RPMI7951 (cell line): ENCODE results near the gene CHMP1A. TPM values are rescaled to one million over a fixed set of nuclear protein-coding genes. Genes with fewer than 3 reads are reported as not detected.
"Not testable (repeated sequence)": the region's sequence is repeated elsewhere in the genome, so short reads cannot be mapped to it uniquely, and the experiment has no call there.

Source experiments
- DNase-seq: peaks from one replicate; pipeline ENCODE4 v3.0.0-alpha.2; 2012; ENCODE audit warnings: low read depth
- total RNA-seq: library from RNA; depleted of rRNA; stranded (reverse); fragments of >200 nt; shearing (Covaris generic); gene quantifications from 2 replicates; pipeline ENCODE4 v1.2.3, GENCODE V29; 2014; rRNA removed

Gene CHMP1A
- 115 and 120 TPM in 2 replicates for total RNA-seq

DNA sequence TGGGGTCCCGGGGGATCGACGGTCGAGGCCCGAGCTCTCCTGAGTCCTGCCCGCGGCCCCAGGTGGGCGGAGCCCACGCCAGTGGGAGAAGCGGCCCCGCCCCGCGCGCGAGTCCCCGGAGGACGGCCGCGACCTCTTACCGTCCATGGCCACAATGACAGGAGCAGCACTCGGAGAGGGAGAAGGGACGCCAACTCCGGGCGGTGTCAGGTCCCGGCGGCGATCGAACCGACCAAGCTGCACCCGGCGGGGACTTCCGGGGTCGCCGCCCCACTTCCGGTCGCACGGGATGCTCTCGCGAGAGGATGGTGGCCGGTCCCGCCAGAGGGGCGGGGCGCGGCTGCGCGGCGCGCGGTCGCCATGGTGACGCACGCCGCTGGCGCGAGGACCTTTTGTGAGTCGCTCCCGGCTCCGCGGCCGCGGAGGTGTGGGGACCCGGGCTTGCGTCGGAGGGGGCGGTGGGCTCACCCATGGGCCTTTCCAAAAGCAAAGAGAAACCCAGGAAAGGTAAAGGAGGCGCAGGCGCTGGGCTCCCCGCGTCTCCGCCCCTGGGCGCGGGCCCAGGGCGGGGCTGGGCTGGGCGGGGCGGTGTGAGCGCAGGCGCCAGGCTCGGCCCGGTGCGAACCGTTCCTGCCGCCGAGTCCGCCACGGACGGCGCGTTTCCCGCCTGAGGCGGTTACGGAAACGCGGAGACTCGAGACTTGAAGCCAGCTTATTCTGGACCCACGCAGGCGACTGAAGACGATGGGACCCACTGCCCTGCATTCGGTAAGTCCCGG lies at the start of gene CHMP1A, which contains the start of gene SPATA33:
Gene CHMP1A, minus strand, starts transcription at position 267 of the 779 bp plus-strand sequence. Its CDS starts 120 bp downstream, at position 147.
Gene SPATA33, plus strand, starts transcription at position 395 of the 779 bp plus-strand sequence. Its CDS starts 76 bp downstream, at position 471.
- DNase-seq, result peak; percentile 81

DNA sequence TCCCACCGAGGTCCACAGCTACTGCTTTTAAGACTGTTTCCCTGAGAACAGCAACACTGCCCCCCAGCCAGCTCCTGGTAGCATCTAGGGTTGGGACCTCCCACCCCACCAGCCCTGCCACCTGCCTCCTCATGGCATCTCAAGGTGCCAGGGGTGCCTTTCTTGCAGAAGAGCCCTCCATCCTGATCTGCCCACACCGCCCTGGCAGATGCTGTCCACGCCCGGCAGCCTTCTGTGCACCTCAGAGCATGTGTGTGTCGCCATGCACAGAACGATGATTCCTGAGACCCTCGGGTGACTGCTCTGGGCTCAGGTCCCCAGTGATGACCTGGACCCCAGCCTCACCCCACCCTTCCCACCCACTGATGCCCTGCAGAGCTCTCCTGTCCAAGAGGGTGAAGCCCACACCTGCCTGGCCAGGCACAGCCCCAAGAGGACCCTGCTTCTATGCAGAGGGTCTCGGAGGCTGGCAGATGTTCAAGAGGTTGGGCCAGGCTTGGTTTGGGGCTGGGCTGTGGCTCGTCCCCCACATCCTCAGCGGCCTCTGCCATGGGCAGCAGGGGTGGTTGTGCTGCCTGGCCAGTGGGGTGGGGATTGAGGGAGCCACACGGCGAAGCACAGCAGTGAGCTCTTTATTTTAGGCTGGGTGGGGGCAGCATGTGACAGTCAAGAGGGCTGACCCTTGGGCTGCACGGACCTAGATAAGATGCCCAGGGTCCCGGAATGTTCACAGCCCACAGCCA lies 49.2 kb upstream of the CHMP1A start:
- DNase-seq, result no peak

DNA sequence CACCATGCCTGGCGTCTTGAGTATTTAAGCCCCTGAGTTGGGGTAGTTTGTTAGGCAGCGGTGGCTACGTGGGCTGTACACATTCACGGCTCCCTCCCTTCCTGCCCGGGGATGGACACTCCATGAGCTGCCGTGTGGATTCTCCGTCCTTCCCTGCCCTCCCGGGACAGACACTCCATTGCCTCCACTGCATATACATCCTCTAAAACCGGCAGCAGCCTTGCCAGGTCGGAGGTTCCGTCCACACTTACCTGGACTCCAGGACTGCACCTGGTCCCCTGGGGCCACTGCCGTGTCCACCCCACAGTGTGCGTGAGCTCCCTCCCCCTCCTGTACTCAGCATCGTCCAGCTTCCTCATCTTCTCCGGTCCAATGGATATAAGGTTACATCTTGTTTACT lies 47.5 kb upstream of the CHMP1A start:
- no peak for DNase-seq

DNA sequence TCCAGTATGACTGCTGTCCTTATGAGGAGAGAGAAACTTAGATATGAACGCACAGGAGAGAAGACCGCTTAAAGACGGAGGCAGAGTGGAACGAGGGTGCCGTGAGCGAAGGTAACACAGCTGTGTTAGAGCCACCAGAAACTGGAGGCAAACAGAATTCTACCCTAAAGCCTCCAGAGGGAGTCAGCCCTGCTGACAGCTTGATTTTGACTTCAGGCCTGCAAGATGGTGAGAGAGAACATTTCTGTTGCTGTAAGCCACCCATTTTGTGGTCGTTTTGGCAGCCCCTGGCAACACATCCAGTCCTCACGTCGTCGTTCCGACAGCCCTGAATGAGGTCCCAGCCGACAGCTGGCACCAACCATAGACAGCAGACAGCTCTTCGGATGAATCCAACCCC lies 46.8 kb upstream of the CHMP1A start:
- no peak for DNase-seq

DNA sequence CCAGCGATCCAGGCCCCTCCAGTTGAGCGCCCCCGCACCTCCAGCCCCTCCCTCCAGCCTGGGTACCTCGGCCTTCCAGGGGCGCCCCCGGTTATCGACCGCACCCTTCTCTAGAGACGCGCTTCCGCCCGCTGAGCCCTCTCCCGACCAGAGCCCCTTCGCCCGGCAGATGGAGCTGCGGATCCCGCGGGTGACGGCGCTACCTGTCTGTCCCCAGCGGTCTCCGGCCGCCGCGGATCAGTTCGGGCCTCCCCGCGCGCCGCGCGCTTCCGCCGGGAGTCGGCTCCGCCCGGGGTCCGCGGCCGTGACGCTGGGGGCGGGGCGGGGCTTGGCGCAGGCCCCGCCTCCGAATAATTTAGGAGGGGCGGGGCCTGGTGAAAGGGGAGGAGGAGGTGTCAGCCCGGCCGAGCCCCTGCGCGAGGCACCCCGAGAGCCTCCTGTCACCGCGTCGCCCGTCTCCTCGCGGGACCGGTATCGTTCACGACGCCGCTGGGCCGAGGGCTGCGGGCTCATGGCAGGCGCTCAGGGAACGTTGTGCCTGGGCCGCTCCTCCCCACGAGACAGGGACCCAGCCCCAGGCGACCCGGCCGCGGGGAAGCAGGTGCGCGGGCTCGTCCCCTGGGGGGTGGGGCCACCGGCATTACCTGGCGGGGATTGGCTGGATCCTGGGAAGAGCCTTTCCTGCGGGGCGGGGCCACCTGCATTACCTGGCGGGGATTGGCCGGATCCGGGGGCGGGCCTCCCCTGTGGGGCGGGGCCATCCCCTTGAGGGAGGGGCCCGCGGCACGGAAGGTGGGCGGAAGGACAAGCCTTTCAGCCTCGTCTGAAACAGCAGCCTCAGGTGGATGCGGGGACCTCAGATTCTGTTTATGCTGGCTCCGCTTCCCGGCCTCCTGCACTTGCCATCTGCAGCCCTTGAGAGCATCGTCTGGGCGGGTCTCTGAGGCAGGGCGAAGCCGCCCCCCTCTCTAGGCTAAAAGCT lies 44.2 kb upstream of the CHMP1A start, which contains the start of gene SPATA2L:
Gene SPATA2L, minus strand, starts transcription at position 281 of the 982 bp plus-strand sequence. CDS start 473 bp downstream, outside the sequence.
- peak; percentile 71 for DNase-seq

DNA sequence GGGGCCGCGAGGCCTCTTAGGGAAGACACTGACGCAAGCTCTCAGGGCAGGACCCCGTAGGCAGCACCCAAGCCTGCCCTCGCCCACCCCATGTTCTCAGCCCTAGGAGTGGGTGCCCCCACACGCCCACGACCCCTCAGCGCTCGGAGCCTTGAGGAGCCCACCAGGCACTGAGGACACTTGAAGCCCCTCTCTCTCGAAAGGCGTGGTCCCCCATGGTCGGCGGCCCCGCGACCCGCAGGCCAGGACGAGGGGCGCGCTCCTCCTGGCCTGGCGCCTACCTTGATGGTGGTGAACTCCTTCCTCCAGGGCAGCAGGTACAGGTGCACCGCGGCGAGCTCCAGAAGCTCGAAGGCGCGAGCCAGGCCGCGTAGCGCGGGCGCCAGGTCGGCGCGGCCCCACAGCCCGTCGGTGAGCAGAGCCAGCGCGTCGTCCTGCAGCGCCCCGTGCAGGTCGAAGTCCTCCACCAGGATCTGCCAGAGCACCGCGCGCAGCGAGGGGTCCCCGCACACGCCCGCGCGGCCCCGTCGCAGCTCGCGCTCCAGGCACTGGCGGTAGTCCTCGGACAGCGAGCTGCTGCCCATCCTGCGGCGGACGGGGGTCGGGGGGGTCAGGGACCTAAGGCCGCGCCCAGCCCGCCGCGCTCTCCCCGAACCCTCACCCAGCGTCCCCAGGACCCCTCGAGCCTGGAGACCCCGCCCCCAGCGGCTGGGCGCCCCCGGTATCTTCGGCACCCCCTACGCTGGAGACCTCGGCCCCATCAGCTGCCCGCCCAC lies 43.3 kb upstream of the CHMP1A start:
- peak; percentile 37 for DNase-seq

DNA sequence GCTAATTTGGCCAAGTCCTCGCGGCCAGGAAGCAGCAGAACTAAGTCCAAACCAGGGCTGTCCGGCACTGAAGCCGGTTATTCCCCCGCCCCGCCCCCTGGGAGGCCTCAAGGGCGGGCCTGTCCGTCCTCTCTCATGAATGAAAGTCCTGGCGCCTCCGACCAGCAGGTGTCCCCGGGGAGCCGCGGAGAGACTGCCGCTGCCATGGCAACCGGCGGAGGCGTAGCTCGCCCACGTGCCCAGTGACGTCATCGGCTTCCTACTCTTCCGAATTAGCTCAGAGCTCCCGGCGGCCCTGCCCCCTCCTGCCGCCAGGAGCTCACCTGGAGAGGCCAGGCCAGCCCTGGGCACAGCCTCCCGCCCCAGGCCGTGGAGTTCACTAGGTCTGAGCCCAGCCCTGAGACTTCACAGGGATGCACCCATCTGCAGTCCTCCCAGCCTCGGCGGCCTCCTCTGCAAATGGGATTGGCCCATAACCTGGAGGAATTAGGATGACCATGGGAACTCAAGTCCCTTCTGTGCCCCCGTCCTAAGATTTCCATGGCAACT lies 42.7 kb upstream of the CHMP1A start:
- peak; percentile 96 for DNase-seq

DNA sequence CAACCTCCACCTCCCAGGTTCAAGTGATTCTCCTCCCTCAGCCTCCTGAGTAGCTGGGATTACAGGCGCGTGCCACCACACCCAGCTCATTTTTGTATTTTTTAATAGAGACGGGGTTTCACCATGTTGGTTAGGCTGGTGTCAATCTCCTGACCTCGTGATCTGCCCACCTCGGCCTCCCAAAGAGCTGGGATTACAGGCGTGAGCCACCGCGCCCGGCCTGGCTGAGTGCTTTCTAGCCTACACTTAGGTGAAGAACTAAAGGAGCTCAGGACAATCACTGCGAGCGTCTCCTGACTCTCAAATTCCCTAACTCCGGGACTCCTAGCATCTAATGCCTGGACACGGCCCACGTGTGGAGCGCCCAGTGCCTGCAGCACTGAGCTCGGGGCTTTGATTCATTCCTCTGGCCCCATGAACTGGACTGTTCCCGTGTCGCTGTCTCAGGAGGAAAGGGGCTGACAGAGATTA lies 42.2 kb upstream of the CHMP1A start:
- not testable (repeated sequence) for DNase-seq

DNA sequence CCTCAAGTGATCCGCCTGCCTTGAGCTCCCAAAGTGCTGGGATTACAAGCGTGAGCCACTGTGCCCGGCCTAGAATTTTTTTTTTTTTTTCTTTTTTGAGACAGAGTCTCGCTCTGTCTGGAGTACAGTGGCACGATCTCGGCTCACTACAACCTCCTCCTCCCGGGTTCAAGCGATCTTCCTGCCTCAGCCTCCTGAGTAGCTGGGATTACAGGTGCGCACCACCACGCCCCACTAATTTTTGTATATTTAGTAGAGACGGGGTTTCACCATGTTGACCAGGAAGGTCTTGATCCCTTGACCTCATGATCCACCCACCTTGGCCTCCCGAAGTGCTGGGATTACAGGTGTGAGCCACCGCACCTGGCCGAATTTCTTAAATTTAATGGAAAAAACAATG lies 41.2 kb upstream of the CHMP1A start:
- not testable (repeated sequence) for DNase-seq

DNA sequence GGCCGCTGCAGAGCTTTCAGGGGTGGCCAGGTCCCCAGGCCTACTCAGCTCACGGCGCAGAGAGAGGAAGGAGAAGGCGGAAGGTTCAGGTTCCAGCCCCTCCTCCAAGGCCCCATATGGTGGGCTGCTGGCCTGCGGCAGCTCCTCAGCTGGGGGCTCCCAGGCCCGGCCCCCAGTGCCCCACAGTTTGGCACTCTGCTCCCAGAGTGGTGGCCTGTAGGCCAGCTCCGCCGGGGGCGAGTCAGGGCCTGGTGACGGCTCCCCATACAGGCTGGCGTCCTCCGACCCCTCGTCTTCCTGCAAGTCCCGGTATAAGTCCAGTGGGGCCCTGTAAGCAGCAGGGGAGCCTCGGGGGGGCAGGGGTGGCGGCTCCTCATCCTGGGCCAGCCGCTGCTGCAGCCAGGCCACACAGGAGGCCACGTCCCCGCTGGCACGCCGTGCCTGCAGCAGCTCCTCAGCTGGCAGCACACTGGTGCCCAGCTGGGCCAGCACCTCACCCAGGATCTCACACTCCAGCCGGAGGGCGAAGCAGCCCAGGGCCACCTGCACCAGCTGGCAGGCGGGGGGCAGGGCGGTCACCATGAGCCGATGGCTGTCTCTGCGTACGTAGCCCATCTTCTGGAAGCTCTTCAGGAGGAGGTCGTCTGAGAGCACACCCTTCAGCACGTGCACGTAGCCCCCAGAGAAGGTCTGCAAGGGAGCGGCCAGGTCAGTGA lies 40.3 kb upstream of the CHMP1A start:
- DNase-seq, result no peak

DNA sequence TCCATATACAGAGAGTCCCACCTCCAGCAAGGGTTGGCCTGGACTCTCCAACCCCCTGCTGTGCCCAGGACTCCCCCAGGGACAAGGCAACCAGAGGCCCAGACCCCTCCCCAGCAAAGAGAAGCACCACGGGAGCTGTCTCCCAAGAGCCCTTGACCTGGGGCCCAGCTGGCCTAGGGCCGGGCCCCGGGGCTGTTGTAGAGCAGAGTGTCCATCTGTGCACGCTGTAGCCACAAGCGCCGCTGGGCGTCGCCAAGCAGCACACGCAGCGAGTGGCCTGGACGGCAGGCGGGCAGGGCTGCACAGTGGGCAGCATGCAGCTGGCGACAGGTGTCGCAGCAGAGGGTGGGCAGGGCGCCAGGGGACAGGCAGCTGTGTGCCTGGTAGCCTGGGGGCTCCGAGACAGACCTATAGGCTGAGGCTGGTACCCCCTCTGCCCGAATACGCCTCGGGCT lies 39.7 kb upstream of the CHMP1A start:
- no peak for DNase-seq

DNA sequence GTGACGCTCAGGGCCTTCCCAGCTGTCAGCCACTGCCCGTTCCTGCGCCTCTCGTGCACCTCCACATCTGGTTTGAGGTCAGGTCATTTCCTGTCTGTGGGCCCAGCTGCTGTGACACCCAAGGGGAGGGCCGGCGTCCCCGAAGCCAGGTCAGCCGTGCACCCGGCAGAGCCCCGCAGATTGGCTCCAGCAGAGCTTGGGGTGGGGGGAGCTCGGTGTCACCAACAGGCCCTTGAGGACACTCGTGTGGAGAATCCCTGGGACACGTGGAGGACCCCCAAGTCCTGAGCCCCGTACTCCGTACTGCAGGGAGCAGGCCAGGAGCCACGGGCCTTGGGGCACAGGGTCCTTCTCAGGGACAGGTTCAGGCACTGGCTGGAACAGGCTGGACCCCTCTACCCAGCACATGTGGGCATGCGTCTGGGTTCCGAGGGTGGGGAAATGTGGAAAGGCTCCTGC lies 39.2 kb upstream of the CHMP1A start:
- no peak for DNase-seq

DNA sequence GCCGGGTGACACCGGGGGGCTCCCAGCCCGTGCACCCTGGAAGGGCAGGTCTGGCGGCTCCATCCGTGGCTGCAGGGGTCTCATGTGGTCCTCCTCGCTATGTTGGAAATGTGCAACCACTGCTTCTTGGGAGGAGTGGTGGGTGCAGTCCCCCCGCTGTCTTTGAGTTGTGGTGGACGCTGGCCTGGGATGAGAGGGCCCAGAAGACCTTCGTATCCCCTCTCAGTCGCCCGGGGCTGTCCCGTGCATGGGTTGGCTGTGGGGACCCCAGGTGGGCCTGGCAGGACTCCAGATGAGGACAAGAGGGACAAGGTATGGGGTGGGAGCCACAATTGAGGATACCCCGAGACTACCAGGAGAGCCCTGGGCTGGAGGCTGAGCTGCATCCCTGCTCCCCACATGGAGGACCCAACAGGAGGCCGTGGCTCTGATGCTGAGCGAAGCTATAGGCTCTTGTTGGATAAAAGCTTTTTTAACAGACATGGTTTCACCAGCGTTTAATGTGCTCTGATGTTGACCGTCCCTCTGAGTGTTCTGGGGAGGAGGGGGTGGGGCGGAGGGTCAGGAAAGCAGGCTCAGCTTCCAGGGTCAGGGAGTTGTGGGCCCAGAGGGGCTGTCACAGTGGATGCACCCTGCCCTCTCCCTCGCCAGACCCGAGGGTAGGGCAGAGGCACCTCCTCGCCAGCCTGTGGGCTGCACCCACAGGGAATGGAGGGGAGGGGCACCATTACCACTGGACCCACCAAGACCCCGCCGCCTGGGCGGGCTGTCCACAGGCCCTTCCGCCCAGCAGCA lies 38.6 kb upstream of the CHMP1A start:
- DNase-seq, result no peak

DNA sequence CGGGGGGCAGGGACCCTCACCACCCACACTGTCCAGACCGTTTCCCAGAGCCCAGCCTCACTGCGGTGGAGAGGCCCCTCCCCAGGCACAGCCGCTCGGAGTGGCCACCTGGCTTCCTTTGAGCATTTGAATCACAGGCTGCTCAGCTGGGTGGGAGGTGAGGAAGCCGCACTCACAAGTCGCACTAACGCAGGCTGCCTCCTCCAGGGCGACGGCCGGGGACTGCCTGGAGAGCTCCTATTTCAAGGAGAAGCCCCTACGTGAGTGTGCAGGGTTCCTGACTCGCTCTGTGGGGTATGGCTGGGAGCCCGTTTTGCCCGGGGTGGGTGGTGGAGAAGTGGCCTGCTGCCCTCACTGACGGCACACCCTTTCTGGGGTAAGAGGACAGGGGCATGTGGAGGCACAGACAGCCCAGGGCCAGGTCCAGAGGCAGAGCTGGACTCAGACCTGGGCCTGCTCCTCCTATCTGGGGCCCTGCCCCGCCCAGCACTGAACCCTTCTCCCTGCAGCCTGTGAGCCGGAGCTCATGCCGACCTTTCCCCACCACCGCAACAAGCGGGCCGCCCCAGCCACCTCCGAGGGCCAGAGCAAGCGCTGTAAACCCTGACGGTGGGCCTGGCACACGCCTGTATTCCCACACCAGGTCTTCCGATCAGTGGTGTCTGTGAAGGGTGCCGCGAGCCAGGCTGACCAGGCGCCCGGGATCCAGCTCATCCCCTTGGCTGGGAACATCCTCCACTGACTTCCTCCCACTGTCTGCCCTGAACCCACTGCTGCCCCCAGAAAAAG lies 37.8 kb upstream of the CHMP1A start:
- no peak for DNase-seq

DNA sequence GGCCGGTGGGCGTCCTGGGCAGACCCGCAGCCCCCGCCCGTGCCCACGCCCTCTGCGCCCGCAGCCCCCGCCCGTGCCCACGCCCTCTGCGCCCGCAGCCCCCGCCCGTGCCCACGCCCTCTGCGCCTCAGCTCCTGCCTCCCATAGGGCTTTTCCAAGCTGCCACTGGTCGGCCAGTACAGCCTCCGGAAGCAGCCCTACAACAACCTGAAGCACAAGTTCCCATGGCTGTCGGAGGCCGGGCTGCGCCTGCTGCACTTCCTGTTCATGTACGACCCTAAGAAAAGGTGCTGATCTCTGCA lies 37.2 kb upstream of the CHMP1A start:
- not testable (repeated sequence) for DNase-seq

DNA sequence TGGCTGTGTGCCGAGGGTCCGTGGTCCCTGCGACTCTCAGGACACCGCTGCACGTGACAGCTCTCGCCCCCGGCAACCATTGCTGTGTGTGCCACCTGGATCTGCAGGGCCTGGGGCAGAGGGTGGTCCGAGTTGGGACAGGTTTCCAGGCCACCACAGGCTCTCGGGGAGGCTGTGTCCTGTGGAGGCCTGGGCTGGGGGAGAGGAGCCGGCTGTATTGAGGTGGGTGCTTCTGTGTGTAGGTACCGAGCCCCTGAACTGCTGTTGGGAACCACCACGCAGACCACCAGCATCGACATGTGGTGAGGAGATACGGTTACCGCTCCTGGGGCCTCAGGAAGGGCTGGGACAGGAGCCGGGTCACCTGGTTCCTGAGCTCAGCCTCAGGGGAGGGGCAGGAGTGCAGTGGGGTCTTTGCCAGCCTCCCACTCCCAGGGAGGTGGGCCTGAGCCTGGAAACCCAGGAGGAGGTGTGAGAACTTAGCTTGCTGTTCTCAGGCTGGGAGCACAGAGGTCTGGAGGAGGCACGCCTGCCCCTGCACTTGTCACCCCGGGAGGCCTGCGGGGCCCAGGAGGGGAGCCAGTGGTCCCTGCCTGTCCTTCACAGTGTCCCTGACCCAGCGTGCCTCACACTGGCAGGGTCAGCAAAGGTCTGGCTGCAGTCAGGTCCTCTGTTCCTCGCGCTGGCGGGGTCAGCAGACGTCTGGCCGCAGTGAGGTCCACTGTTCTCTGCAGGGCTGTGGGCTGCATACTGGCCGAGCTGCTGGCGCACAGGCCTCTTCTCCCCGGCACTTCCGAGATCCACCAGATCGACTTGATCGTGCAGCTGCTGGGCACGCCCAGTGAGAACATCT lies 36.6 kb upstream of the CHMP1A start:
- DNase-seq, result no peak

DNA sequence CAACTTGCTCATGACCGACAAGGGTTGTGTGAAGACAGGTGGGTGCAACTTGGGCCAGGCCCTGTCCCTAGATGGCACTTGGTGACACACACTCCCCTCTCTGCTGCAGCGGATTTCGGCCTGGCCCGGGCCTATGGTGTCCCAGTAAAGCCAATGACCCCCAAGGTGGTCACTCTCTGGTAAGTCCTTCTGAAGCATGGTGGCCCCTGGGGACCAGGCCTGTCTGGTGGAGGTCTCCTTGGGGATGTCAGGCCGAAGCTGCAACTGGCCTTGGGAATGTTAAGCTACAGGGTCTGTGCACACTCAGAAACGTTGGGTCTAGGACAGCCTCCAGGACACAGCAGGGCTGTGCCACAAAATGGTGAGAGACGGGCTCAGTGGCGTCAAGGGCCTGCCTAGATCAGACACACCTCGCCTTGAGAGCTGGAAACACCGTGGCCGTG lies 35.8 kb upstream of the CHMP1A start:
- no peak for DNase-seq
